Measurements from ENCODE around the gene RAB17.
A peak's percentile ranks its signal among the peaks of the same experiment; 100 is the strongest.
"Not testable (repeated sequence)": the region's sequence is repeated elsewhere in the genome, so short reads cannot be mapped to it uniquely, and the experiment has no call there.

RAB17 gene

DNA sequence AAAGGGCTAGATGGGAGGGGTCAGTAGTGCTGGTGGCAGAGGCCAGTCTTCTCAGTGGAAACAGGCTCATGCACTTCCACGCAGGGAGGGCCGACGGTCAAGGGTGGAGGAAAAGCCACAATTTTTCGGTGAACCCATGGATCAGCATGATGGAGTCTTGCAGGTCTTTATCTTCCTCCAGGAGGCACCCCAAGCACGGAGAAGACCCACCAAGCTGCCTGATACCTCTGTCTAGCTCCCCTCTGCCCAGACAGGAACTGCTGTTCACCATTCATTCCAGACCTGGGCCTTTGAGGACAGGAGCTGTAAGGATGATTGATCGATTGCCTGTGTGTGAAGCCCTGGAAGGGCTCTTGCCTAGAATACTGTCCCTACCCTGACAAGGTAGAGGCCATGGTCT is 34.0 kb upstream of the RAB17 start:
- no peak for DNase-seq (ENCODE audit: low read depth in 2 of 2)

DNA sequence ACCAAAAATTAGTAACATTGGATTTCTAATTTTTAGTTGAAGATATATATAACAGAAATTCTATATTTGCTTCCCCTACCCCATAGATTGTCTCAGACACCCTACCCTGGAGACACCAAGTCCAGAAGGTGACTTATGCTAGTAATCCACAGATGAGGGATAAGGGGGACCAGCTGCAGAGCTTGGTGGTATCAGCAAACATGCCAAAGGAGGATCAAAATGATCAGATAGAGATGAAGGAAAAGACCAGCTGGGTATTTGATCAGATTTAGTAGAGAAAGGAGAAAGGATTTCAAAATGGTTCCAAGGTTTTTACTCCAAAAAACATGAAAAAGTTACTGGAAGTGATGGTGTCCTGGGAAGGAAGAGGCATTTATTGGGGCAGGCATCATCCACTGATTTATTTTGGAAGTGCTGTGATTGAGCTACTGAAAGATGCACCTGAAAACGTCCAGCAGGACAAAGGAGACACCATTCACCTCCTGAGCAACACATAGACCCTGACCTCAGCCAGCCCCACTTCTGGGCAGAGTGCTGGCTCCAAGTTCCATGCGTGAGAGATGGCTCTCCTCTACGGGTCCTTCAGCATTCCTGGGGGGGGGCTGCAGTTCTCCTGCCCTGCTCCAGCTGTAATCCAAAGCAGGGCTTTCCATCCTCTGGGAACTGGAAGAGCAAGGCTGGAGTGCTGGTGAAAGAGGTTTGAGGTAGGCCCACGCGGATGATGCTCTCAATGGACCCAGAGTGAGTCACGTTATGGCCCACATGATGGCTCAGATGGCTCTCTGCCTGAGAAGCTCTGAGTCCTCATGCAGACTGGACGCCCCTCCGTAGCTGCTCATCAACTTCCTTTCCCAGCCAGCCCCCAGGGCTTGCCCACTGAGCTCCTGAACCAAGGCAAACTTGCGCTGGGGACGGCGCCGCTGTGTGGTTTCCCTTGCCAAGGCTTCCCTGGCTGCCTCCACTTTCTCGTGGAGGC is 33.2 kb upstream of the RAB17 start:
- DNase-seq (ENCODE audit: low read depth in 2 of 2) = no peak

DNA sequence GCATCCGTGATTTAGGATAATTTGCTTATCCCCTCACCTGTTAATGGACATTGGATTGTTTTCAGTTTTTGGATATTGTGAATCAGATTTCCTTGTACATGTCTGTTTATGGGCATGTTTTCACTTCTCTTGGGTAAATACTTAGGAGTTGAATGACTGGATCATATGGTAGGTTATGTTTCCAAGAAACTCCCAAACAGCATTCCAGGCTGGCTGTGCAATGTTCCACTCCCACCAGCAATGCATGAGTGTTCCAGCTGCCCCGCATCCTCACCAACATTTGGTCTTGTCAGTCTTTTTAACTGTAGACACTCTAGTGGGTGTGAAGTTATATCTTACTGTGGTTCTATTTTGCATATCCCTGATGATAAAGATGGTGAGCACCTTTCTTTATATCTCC is 27.9 kb upstream of the RAB17 start:
- DNase-seq (ENCODE audit: low read depth in 2 of 2) = peak; percentile 36 to 45

DNA sequence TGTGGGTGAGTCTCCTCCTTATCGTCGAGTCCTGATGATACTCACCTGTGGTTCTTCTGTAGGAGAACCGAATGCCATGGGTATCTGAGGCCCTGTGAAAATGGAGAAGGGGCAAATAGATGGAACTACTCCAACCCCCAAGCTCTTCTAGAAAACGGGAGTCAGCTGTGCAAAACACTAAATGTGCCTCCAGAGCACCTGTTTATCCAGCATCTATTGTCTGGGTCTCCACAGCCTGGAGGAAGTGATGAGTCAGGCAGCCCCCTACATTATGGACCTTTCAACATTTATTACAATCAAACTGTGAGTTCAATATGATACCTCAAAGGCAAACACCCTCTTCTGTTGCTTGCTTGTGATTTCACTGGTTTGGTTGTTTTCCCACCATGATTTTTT is 27.1 kb upstream of the RAB17 start:
- no peak for DNase-seq (ENCODE audit: low read depth in 2 of 2)

DNA sequence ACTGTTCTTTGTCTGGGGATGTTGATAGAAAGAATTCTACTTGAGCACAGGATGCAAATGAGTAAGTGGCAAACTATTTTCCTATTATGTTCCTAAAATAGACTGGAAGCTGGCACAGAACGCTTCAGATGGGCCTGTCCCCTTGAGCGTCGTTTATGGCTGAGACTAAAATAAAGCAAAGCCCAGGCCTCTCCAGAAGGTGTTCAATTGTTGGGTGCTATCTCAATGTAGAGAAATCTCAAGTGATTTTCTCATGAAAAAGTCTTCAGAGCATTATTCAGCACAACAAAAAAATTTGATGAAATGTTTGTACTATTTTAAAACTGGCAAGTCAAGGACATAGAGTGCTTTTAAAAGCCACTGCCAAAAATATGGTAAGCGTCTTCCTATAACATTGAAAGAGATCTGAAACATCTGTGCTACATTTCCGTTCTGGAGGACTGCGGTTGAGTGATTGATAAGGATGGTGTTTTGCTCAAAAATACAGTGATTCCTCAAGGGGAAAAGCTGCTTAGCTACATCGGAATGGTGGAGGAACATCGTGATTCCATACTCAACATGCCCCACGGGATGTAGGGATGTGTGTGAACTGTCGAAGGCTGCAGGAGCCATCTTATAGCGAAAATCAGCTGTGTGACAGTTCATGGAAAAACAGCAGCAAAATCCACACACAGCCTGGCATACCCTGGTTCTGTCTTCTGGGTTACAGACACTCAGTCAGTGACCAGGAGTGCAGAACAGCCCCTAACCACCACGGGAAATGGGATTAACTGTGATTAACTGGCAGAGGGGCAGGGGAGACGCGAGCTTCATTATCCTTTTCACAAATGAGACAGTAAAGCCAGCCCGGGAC is 26.4 kb upstream of the RAB17 start:
- DNase-seq (ENCODE audit: low read depth in 2 of 2) = peak; percentile 89 to 90

DNA sequence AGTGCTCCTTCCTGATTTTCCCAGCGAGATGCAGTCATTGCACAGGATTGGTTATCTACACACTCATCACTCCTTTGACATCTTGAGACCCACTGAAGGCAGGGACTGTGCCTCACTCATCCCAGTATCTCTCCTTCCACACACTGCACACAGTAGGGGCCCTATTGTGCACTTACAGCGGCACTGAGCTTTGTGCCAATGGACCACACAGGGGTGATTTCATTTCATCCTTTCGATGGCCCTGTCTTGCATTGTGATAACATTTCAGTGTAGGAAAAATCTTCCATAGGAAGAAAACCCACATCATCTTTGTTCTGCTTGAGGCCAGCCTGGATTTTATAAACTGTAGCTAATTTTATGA is 25.8 kb upstream of the RAB17 start:
- DNase-seq (ENCODE audit: low read depth in 2 of 2) = no peak

DNA sequence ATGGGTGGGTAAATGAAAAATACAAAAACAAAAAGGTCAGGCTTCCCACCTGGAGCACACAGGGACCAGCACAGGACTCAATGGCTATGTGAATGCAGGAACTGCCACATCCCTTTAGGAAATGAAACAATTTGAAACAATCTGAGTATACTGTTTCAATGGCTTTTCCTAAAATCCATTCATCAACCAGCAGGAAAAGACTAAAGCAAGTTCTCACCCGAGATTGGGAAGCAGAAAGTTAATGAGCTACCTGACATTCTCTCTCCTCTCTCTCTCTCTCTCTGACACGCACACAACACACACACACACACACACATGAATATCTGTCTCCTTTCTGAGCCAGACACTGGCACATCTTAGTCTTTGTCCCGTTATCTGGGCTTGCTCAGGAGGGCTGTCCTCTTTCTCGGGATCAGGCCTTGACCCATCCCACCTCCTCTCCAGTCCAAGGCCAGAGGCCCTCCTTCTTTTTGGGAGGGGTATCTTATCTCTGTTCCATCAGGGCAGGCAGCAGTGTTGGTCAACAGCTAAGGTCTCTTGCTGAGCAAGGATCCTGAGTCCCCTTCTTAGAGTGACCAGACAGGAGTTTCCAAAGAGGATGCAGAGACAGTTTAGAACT is 25.2 kb upstream of the RAB17 start:
- DNase-seq (ENCODE audit: low read depth in 2 of 2) = no peak

DNA sequence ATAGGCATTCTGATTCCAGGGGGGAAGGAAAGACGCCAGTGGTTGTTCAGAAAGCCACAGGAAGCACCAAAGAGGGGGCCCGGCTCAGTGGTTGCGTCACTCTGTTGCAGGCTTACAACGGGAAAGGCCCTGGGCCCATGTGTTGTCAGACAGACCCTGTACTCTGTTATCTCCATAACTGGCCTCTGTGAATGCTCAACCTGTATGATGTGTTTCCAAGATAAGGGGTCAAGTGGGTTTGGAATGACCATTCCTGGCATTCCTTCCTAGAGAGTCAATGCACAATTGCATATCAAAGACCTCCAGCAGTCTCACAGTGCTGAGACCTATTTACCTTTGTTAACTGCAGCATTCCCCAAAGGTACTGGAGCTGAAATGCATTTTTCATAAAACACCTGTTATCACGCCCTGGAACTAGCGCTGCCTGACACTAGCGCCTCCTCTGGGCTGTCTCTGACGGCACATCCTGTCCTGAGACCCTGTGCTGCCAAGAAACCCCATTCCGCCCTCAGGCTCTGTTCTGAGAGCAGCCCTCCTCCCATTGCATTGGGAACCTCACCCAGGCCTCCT is 23.7 kb upstream of the RAB17 start:
- DNase-seq (ENCODE audit: low read depth in 2 of 2) = no peak

DNA sequence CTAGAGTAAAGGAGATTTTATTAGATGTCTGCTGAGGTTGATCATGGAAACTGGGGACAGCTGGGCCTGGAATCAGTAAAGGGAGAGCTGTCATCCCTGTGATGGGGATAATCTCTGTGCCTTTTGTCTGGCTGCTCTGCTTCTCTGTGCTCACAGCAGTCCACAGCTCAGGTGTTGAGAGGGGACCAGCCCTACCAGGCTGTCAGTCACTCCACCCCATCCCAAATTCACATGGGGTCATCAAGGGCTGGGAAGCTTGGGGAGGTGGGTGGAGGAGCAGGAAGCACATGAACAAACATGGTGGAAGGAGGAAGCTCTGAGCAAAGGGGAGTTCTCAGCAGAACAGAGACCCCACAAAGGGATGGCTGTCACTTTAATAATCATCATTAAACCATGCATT is 23.1 kb upstream of the RAB17 start:
- DNase-seq (ENCODE audit: low read depth in 2 of 2) = no peak

DNA sequence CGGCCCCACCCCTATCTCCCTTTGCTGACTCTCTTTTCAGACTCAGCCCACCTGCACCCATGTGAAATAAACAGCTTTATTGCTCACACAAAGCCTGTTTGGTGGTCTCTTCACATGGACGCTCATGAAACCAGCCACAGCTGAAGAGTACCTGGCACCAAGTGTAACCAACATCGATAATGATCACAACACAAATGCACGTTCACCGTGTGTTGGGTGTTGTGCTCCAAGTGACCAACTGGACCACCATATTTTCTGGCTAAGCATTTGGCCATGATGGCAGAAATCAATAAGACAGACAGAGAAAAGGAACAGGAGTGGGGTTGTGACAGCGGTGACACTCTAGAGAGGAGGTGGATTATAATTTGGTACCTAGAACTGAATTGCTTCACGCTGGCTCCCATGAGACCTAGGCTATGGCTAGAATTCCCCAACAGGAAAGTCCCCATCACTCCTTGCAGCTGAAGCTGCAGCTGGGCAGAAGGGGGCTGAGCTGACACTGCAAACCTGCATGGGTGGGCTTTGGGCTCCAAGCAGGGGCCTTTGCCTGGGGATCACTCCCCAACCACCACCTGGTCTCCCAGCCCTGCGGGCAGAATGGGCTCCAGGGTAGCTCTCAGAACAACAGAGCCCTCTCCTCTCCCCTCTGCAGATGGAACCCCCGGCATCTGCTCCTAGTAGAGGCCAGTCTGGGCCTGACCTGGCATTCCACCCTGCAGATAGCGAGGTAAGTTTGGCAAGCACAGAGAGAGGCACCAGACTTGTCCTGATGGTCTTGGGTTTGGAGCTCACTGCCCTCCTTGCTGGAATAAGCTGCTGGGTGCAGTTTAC is 22.2 kb upstream of the RAB17 start:
- DNase-seq (ENCODE audit: low read depth in 2 of 2) = no peak

DNA sequence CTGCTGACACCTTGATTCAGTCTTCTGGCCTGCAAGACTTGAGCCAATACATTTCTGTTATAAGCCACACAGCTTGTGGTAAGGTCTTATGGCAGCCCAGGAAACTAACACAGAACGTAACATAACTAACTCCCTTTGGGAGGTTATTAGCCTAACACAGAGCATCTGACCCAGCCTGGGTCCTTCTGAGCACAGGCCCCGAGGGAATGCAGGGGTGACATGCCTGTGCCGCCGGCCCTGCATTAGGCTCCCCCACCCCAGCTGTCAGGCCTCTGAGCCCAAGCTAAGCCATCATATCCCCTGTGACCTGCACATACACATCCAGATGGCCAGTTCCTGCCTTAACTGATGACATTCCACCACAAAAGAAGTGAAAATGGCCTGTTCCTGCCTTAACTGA is 16.0 kb upstream of the RAB17 start:
- DNase-seq (ENCODE audit: low read depth in 2 of 2) = not testable (repeated sequence)

DNA sequence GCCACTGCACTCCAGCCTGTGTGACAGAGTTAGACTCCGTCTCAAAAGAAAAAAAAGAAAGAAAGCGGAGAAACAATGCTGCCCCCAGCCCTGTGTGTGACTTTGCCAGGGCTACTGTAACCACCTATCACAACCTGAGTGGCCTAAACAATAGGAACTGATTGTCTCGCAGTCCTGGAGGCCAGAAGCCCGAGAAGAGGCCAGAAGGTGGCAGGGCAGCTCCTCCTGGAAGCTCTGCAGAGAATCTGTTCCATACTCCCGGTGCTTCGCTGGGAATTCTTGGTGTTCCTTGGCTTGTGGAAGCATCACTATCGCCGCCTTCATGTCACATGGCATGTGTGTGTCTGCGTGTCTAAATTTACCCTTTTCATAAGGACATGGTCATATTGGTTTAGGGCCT is 14.4 kb upstream of the RAB17 start:
- no peak for DNase-seq (ENCODE audit: low read depth in 2 of 2)

DNA sequence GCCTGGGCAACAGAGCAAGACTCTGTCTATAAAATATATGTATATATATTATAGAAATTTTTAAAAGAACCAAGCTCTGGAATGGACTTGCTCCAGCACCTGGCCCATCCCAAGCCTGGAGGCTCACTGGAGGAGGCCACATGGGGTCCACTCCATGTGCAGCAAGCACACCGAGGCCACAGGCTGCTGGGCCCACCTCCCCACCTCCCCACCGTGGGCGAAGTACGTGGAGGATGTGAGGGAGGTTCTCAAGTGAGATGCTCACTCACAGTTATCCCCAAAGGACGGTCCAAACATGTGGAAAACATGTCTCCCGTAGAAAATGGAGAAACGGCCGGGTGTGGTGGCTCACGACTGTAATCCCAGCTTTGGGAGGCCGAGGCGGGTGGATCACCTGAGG is 13.9 kb upstream of the RAB17 start:
- DNase-seq (ENCODE audit: low read depth in 2 of 2) = no peak

DNA sequence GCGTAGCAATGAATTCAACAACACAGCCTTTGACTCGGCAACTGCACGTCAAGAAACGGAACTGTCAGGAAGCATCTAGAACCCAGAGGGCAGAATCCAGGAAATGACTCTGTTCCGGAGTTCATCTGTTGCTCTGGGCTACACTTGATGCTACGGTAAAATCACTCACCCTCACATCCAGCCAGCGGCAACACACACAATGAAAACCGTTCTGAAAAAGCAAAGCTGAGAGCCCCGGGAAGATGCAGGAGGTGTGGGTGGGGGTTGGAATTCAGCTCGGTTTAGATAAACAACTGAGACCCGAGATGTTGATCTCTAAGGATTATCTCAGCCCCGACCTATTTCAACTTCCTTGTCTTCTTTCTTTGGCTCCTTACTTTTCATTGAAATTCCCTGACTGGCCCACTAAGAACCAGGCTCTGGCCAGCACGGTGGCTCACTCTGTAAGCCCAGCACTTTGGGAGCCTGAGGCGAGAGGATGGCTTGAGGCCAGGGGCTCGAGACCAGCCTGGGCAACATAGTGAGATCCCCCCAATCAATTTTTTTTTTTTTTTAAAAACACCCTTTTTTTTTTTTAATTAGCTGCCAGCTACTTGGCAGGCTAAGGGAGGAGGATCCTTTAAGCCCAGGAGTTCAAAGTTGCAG is 13.3 kb upstream of the RAB17 start:
- no peak for DNase-seq (ENCODE audit: low read depth in 2 of 2)

DNA sequence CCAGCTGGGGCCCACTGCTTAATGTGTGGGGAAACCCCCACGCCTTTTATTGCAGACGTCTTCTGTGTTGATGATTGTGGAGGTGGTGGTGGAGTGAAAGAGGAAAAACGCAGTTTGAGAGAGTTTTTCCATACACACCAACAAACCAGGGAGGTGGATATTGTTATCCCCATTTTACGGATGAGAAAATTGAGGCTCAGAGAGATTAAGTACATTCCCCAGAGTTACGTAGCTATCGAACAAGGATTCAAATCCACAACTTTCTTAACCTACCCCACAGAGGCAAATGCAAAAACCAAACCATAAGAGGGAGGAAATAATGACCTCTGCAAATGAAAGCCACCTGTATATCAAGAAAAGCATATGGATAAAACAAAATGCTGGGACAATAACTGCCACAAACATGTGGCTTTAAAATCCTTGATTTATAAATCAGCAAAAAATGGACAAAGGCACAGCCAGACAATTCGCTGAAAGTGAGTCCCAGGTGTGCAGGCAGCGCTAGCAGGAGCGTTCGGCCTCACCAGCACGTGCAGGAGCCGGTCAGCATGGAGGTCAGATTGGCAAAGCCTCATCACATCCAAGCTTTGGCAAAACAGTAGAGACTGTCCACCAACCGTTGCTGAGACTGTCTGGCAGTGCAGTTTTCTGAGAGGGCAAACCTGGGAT is 12.6 kb upstream of the RAB17 start:
- no peak for DNase-seq (ENCODE audit: low read depth in 2 of 2)

DNA sequence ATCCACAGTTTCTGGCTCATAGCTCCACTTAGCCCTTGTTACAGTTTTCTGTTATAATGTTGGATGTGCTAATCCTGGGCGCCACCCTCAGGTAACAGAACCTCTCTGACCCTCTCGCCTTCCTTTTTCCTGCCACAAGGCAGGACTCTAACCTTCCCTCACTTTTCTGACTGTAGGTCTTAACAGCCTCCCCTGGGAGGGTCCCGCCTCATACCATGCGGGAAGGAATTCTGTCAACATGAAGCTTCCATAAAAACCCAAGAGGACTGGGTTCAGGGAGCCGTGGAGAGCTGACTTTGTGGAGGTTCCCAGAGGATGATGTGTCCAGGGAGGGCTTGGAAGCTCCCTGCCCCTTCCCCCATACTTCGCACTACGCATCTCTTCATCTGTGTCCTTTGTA is 11.9 kb upstream of the RAB17 start:
- no peak for DNase-seq (ENCODE audit: low read depth in 2 of 2)

DNA sequence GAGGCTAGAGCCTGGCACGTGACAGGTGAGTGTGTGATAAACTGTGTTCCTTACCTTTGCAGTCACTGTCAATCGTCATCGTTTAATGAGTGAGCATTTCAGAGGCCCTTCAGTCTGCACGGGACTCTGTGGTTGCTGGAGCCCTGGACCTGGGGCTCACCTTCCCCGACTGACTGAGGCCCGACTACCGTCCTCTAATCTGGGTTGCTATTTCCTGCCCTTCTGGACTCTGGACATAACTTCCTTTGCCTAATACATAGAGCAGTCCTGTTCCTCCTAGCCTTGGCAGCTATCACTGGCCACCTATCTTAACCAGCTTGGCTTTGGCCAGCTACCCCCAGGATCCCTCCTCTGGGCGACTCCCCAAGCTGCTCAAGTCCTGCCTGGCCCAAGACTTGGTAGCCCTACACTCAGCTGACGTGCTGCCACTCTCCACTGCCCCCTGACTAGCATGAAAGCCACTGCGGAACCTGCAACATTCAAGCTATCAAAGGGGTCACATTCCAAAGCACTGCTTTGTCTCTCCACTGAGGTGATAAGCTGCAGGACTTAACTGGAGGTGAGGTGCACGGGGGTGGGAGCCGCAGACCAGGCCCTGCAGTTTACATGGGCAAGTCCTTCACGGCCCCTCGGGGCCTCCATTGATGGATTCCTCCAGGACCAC is 11.1 kb upstream of the RAB17 start:
- DNase-seq (ENCODE audit: low read depth in 2 of 2) = no peak

DNA sequence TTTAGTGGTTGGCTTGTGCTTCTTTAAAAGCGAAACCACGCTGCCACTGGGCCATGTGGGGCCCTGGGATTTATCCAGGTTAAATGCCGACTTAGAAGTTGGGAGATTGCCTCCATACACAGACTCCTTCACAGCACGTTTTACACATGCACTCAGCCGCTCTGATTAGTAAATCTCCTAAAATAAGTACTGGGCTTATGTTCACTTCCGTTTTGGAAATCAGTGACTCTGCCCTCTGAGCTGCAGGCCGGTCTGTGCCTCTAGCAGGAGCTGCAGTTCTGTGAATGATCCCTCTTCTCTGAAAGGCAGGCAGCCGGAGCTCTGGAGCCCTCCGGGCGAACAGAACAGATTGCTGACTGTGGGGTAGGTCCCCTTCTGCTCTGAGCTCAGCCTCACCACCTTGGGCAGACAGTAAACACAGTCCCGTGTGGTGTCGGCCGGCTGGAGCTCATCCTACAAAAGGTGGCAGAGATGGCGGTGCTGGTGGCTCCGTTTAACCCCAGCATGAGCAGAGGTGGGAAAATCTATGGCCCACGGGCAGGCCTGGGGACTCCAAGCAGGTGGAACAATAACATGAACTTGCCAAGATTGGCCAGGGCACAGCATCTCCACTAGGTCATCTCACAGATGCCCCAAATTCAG is 9.8 kb upstream of the RAB17 start:
- no peak for DNase-seq (ENCODE audit: low read depth in 2 of 2)

DNA sequence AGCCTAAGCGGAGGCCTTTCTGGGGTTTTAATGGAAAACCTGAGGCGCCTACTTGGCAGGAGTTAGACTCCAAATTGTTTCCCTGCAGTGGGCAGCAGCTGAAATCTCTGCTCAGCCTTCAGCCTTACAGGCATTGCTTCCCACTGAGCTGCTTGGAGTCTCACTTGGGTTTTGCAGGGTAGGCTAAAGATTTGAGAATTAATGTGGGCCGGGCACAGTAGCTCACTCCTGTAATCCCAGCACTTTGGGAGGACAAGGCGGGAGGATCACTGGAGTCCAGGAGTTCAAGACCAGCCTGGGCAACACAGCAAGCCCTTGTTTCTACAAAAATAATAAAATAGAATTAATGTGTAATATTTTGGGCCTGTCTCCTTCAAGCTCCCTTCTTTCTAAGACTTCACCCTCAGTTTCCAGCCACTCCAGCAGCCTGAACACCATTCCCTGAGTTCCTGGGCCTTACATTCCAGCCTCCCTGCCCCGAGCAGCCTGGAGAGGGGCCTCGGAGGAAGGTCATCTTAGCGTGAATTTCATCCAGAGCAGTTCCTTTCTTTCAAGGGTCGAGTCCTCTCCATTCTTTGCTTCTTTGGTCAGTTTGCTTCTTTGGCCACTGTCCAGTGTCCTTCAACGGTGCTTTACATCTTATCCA is 9.1 kb upstream of the RAB17 start:
- no peak for DNase-seq (ENCODE audit: low read depth in 2 of 2)

All from fibroblast of skin of left biceps (primary cell).